CD4-positive, alpha-beta T cell (primary cell): ENCODE data around the gene COG7. TPM values are rescaled to one million over a fixed set of nuclear protein-coding genes. Genes with fewer than 3 reads are reported as not detected.

Source experiments
- ATAC-seq: fragments of 200-7000 bp; cut with Tn5 transposase; one replicate; pipeline ENCODE4 v1.10.0; 2022; ENCODE audit warnings: mild to moderate bottlenecking; ENCODE audit not compliant: poor library complexity
- CTCF ChIA-PET: fragments of 350-600 bp; sonication (Branson Sonifier 250); formaldehyde crosslinking; loops from one replicate; lab custom pipeline; 2021; ENCODE audit warnings: antibody characterized with exemption, inconsistent platforms; lab: Charles Lee
- POLR2A ChIA-PET: fragments of 350-600 bp; sonication (Branson Sonifier 250); formaldehyde crosslinking; loops from one replicate; lab custom pipeline; 2021; ENCODE audit warnings: antibody characterized with exemption, inconsistent platforms; lab: Charles Lee
- DNase-seq, 14 experiments: peaks; one replicate each; pipeline ENCODE4 v3.0.0-alpha.2; 2013 to 2020; ENCODE audit warnings: mixed read lengths in 2 of 14
- H3K27ac ChIP-seq, 2 donors: one replicate each; pipeline versions ENCODE4 v1.5.1 to v1.7.0; 2013; ENCODE audit warnings: low read length in 2 of 2, low read depth in 1 of 2, mild to moderate bottlenecking in 1 of 2
- H3K27me3 ChIP-seq, 2 experiments: 1 replicate in 1 of 2; 2 replicates in 1 of 2; pipeline versions ENCODE4 v1.6.1 to v1.7.0; 2013; ENCODE audit warnings: low read length in 2 of 2, control low read depth in 1 of 2, mild to moderate bottlenecking in 1 of 2, moderate library complexity in 1 of 2; ENCODE audit not compliant: insufficient read depth in 2 of 2, control insufficient read depth in 1 of 2
- H3K36me3 ChIP-seq: one replicate; pipeline ENCODE4 v1.6.1; 2013; ENCODE audit warnings: low read length, control low read depth; ENCODE audit not compliant: insufficient read depth
- H3K4me1 ChIP-seq: one replicate; pipeline ENCODE4 v1.6.1; 2013; ENCODE audit warnings: low read length, control low read depth; ENCODE audit not compliant: insufficient read depth
- H3K4me3 ChIP-seq: one replicate; pipeline ENCODE4 v1.5.1; 2013; ENCODE audit warnings: mild to moderate bottlenecking, low read length, moderate library complexity
- H3K9me3 ChIP-seq, 2 experiments: 1 replicate in 1 of 2; 2 replicates in 1 of 2; pipeline versions ENCODE4 v1.6.1 to v1.7.0; 2013; ENCODE audit warnings: low read length in 2 of 2, mild to moderate bottlenecking in 2 of 2, control low read depth in 1 of 2, moderate library complexity in 1 of 2; ENCODE audit not compliant: control insufficient read depth in 1 of 2, insufficient read depth in 1 of 2
- H3K27ac Mint-ChIP-seq: one replicate; pipeline ENCODE4 v1.8.0; 2020; ENCODE audit warnings: mixed read lengths
- H3K27me3 Mint-ChIP-seq: one replicate; pipeline ENCODE4 v1.8.0; 2021; ENCODE audit warnings: mixed read lengths
- H3K36me3 Mint-ChIP-seq: one replicate; pipeline ENCODE4 v1.8.0; 2021; ENCODE audit warnings: low read depth, mixed read lengths
- H3K4me1 Mint-ChIP-seq: one replicate; pipeline ENCODE4 v1.8.0; 2021; ENCODE audit warnings: low read depth, mixed read lengths
- H3K4me3 Mint-ChIP-seq: one replicate; pipeline ENCODE4 v1.8.0; 2020; ENCODE audit warnings: mild to moderate bottlenecking, mixed read lengths
- H3K9me3 Mint-ChIP-seq: one replicate; pipeline ENCODE4 v1.8.0; 2020; ENCODE audit warnings: mixed read lengths
- intact Hi-C, 2 experiments: fragments of 100-400 bp; cut with DNase I in 1 of 2; cut with micrococcal nuclease in 1 of 2; formaldehyde crosslinking; loops; one replicate each; pipeline versions ENCODE4 v1.15.1 to v1.9.0; 2023 to 2025; cut with DNase I, micrococcal nuclease
- total RNA-seq, 174 experiments: library from RNA in 2 of 174; stranded (reverse) in 2 of 174; gene quantifications; one replicate each; pipeline ENCODE4 v1.2.3 and lab custom pipeline; 2021 to 2026
- TF ChIP-seq, protein P1 (sequence below): fragments of 200-600 bp; IDR thresholded peaks from one replicate; pipeline ENCODE4 v1.8.0; 2022; ENCODE audit warnings: antibody characterized with exemption, mild to moderate bottlenecking

Gene COG7
- total RNA-seq, 2 experiments from 2014 or later: 12.6 to 13.6 TPM

DNA sequence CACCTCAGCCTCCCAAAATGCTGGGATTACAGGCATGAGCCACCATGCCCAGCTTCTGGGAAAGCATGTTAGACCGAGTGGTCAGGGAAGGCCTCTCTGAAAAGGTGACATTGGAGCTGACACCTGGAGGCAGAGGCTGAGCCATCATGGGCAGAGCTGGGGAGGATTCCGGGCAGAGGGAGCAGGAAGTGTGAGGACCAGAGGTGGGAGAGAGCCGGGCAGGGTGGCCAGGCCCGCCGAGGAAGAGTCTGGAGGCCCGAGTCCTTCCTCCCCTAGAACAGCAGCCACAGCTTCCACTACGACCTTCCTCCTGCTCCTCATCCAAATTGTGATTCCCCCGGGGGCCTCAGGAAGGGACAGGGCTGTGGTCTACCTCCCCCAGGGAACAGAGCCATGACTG, 74.7 kb downstream of the COG7 start:
- Mint-ChIP-seq H3K27ac (no peak overlapping the region), H3K9me3 (no peaks in the 10 kb centered on the region), H3K4me3 (no peak overlapping the region), H3K4me1 (no peaks in the 10 kb centered on the region), H3K27me3 (peaks cover 4% of the 10 kb centered on the region), H3K36me3 (no peaks in the 10 kb centered on the region)
- Histone ChIP-seq H3K4me1 (no peaks in the 10 kb centered on the region), H3K27ac (no peak overlapping the region), H3K4me3 (no peak overlapping the region), H3K36me3 (no peaks in the 10 kb centered on the region), H3K27me3 (no peaks in the 10 kb centered on the region), H3K9me3 (no peaks in the 10 kb centered on the region)
- ChIA-PET CTCF (no interaction called here), POLR2A (no interaction called here)
- no peak for ATAC-seq
- TF ChIP-seq, protein P1, sequence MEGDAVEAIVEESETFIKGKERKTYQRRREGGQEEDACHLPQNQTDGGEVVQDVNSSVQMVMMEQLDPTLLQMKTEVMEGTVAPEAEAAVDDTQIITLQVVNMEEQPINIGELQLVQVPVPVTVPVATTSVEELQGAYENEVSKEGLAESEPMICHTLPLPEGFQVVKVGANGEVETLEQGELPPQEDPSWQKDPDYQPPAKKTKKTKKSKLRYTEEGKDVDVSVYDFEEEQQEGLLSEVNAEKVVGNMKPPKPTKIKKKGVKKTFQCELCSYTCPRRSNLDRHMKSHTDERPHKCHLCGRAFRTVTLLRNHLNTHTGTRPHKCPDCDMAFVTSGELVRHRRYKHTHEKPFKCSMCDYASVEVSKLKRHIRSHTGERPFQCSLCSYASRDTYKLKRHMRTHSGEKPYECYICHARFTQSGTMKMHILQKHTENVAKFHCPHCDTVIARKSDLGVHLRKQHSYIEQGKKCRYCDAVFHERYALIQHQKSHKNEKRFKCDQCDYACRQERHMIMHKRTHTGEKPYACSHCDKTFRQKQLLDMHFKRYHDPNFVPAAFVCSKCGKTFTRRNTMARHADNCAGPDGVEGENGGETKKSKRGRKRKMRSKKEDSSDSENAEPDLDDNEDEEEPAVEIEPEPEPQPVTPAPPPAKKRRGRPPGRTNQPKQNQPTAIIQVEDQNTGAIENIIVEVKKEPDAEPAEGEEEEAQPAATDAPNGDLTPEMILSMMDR: no peak
- intact Hi-C loops: no loop called here
- DNase-seq: no peak

DNA sequence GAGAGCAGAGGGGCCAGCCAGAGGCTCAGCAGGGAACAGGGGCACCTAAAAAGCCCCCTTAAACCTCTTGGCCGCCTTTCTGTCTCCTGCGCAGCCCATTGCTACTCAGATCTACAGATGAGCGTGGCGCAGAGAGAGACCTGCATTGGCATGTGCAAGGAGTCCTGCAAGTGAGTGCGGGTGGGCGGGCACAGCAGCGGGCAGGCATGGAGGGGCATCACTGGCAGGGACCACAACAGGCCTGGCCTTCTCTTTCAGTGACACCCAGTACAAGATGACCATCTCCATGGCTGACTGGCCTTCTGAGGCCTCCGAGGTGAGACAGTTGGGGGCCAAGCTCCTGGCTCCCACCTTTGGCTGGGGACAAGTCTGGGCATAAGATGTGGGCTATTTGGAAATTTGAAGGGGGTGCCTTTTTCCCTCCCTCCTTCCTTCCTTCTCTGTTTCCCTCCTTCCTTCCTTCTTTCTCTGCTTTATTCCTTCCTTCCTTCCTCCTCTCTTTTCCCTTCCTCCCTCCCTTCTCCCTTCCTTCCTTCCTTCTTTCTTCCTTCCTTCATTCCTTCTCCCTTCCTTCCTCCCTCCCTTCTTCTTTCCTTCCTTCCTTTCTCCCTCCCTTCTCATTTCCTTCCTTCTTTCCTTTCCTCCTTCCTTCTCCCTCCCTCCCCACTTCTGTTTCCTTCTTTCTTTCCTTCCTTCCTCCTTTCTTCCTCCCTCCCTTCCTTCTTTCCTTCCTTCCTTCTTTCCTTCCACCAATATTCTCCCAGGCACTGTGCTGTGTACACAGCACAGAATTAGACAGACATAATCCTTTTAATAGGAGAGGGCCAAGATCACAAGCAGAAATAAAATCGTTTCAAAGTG, 75.7 kb downstream of the COG7 start:
- H3K27me3 Mint-ChIP-seq: peaks cover 5% of the 10 kb centered on the region
- no peaks in the 10 kb centered on the region for H3K36me3 ChIP-seq
- TF ChIP-seq, protein P1: no peak
- H3K4me1 ChIP-seq: no peaks in the 10 kb centered on the region
- DNase-seq: no peak
- H3K27me3 ChIP-seq: no peaks in the 10 kb centered on the region
- H3K9me3 Mint-ChIP-seq: no peaks in the 10 kb centered on the region
- no peaks in the 10 kb centered on the region for H3K9me3 ChIP-seq
- H3K4me3 ChIP-seq: no peak overlapping the region
- H3K27ac ChIP-seq: no peak overlapping the region
- intact Hi-C loops: no loop called here
- no peak for ATAC-seq
- ChIA-PET CTCF (no interaction called here), POLR2A (no interaction called here)
- no peaks in the 10 kb centered on the region for H3K4me1 Mint-ChIP-seq
- no peak overlapping the region for H3K4me3 Mint-ChIP-seq
- H3K36me3 Mint-ChIP-seq: no peaks in the 10 kb centered on the region
- H3K27ac Mint-ChIP-seq: no peak overlapping the region

DNA sequence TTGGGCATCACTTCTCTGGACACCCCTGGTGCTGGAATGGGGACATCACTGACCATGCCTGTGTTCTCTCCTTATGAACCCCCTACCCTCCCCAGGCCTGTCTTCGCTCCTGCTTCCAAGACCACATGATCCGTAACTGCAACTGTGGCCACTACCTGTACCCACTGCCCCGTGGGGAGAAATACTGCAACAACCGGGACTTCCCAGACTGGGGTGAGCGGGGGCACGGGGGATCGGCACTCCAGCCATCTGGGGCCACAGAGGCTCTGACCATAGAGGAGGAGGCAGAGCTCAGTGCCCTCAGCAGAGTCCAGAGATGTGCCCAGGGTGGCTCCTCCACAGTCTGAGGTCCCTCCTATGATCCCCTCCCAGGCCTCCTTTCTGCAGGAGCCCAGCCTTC, 77.3 kb downstream of the COG7 start:
- Mint-ChIP-seq H3K36me3 (no peaks in the 10 kb centered on the region), H3K4me1 (no peaks in the 10 kb centered on the region), H3K27me3 (peaks cover 5% of the 10 kb centered on the region), H3K4me3 (no peak overlapping the region), H3K27ac (no peak overlapping the region), H3K9me3 (no peaks in the 10 kb centered on the region)
- POLR2A ChIA-PET: no interaction called here
- no peak overlapping the region for H3K4me3 ChIP-seq
- H3K27ac ChIP-seq: no peak overlapping the region
- no peaks in the 10 kb centered on the region for H3K4me1 ChIP-seq
- CTCF ChIA-PET: no interaction called here
- H3K27me3 ChIP-seq: peaks cover 0 to 2% of the 10 kb centered on the region in 2 experiments
- DNase-seq (no peak), ATAC-seq (no peak)
- no peaks in the 10 kb centered on the region for H3K9me3 ChIP-seq
- intact Hi-C loops: no loop called here
- TF ChIP-seq, protein P1: no peak
- no peaks in the 10 kb centered on the region for H3K36me3 ChIP-seq
